Measurements from ENCODE around the gene NEIL3. TPM values are rescaled to one million over a fixed set of nuclear protein-coding genes. Genes with fewer than 3 reads are reported as not detected.

The NEIL3 gene
- total and polyA plus RNA-seq, 4 donors = 0.28 to 0.99 (median 0.39) TPM; not detected in 1

DNA sequence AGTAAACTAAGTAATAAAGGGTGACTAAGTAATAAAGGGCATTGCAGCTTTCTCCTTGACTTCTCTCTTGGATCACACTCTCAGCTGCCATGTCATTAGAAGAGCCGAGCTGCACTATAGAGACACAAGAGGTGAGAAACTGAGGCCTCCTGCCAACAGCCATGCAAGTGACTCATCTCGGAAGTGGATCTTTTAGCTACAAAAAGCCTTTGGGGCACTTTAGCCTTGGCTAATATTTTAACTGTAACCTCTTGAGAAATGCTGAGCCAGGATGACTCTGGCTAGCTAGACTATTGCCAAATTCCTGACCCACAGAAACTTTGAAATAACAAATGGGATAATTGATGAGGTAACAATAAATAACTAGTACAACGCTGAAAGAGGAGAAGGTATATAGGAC is 1.5 kb upstream of the NEIL3 start:
- WGBS, 2 donors = 68% methylated on average over 3 of the region's 3 CpGs
- ATAC-seq (ENCODE audit: low FRiP score) (no peak), DNase-seq (no peak)
- no peak overlapping the region for H3K4me3 ChIP-seq (ENCODE audit: low read length in 2 of 2)
- H3K36me3 ChIP-seq (ENCODE audit: control insufficient read depth in 1 of 2, insufficient read depth in 2 of 2, low read length in 1 of 2) = no peaks in the 10 kb centered on the region
- no peak overlapping the region for H3K27ac ChIP-seq (ENCODE audit: low read depth in 1 of 2, low read length in 2 of 2)
- no peaks in the 10 kb centered on the region for H3K4me1 ChIP-seq (ENCODE audit: control insufficient read depth in 1 of 2, insufficient read depth in 2 of 2, low read length in 2 of 2)
- H3K9me3 ChIP-seq (ENCODE audit: control insufficient read depth, low read length) = no peaks in the 10 kb centered on the region
- intact Hi-C loops (cut with DNase I) = no loop called here
- H3K27me3 ChIP-seq (ENCODE audit: control insufficient read depth in 1 of 2, insufficient read depth in 2 of 2, low read length in 1 of 2) = no peaks in the 10 kb centered on the region

DNA sequence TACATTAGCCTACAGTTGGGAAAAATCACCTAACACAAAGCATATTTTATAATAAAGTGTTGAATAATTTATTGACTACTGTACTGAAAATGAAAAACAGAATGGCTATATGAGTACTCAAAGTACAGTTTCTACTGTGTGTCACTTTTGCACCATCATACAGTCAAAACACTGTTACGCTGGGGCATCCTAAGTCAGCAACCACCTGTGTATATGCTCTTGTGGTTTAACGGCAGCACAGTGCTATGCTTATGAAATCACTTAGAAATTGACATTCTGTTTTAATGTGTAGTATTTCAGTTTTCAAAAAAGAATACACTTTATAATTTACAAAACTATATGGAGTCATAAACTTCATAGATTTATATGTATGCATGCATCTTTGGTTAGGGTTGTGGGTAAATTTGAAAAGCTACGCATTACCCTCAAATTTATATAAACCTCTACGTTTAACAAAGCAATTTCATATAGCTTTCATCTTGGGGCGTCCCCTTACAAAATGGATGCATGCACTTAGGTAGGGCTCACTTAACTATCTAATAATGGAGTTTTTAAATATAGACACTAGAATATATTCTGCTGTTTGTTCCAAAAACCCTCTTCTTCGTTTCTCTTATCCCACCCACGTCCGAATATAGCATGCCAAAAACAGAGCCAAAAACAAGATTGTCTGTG is 690 bp upstream of the NEIL3 start:
- 49% methylated on average over 8 of the region's 8 CpGs for WGBS, 2 donors
- peak overlapping the region in 1 of 2 donors; percentile 51 for H3K4me3 ChIP-seq (ENCODE audit: low read length in 2 of 2)
- ATAC-seq (ENCODE audit: low FRiP score) = no peak
- no peak overlapping the region for H3K27ac ChIP-seq (ENCODE audit: low read depth in 1 of 2, low read length in 2 of 2)
- H3K36me3 ChIP-seq (ENCODE audit: control insufficient read depth in 1 of 2, insufficient read depth in 2 of 2, low read length in 1 of 2) = no peaks in the 10 kb centered on the region
- intact Hi-C loops (cut with DNase I) = no loop called here
- no peaks in the 10 kb centered on the region for H3K27me3 ChIP-seq (ENCODE audit: control insufficient read depth in 1 of 2, insufficient read depth in 2 of 2, low read length in 1 of 2)
- no peak for DNase-seq
- H3K4me1 ChIP-seq (ENCODE audit: control insufficient read depth in 1 of 2, insufficient read depth in 2 of 2, low read length in 2 of 2) = no peaks in the 10 kb centered on the region
- H3K9me3 ChIP-seq (ENCODE audit: control insufficient read depth, low read length) = no peaks in the 10 kb centered on the region

- no peak for ATAC-seq (ENCODE audit: low FRiP score)
- intact Hi-C loops (cut with DNase I) = no loop called here
These were observed 1.9 kb downstream of the NEIL3 start for GRCh38 chr4:177311589-177311988.

DNA sequence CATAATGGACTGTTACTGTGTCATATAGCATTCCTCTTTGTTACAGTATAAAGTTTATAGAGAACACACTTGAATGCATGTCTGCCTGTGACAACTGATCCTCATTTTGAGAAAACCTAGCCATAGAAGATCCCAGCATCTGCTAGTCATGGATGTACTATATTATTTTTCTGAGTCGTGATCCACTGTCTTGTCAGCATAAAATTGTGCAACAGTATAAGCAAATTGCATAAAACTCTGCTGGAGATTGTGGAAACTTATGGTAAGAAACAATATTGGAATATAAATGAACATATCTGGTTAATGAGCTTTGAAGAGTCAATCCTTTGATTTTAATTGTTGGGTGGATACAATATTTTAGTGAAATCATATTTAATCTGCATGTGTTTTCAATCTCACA is 3.6 kb downstream of the NEIL3 start:
- 73 to 76% methylated on average over 1 of the region's 1 CpG for WGBS, 2 donors
- Histone ChIP-seq H3K4me1 (ENCODE audit: control insufficient read depth in 1 of 2, insufficient read depth in 2 of 2, low read length in 2 of 2) (no peaks in the 10 kb centered on the region), H3K36me3 (ENCODE audit: control insufficient read depth in 1 of 2, insufficient read depth in 2 of 2, low read length in 1 of 2) (no peaks in the 10 kb centered on the region), H3K9me3 (ENCODE audit: control insufficient read depth, low read length) (no peaks in the 10 kb centered on the region), H3K27ac (ENCODE audit: low read depth in 1 of 2, low read length in 2 of 2) (no peak overlapping the region), H3K27me3 (ENCODE audit: control insufficient read depth in 1 of 2, insufficient read depth in 2 of 2, low read length in 1 of 2) (no peaks in the 10 kb centered on the region), H3K4me3 (ENCODE audit: low read length in 2 of 2) (no peak overlapping the region)
- ATAC-seq (ENCODE audit: low FRiP score) = no peak
- intact Hi-C loops (cut with DNase I) = no loop called here
- no peak for DNase-seq

More at GRCh38 chr4:177311589-177311988, 1.9 kb downstream of the NEIL3 start:
- WGBS, 2 donors = 94 to 95% methylated on average over 6 to 7 of the region's 7 CpGs
- no peaks in the 10 kb centered on the region for H3K27me3 ChIP-seq (ENCODE audit: control insufficient read depth in 1 of 2, insufficient read depth in 2 of 2, low read length in 1 of 2)
- no peak overlapping the region for H3K4me3 ChIP-seq (ENCODE audit: low read length in 2 of 2)
- H3K4me1 ChIP-seq (ENCODE audit: control insufficient read depth in 1 of 2, insufficient read depth in 2 of 2, low read length in 2 of 2) = no peaks in the 10 kb centered on the region
- no peaks in the 10 kb centered on the region for H3K36me3 ChIP-seq (ENCODE audit: control insufficient read depth in 1 of 2, insufficient read depth in 2 of 2, low read length in 1 of 2)
- DNase-seq = no peak
- H3K9me3 ChIP-seq (ENCODE audit: control insufficient read depth, low read length) = no peaks in the 10 kb centered on the region
- no peak overlapping the region for H3K27ac ChIP-seq (ENCODE audit: low read depth in 1 of 2, low read length in 2 of 2)

DNA sequence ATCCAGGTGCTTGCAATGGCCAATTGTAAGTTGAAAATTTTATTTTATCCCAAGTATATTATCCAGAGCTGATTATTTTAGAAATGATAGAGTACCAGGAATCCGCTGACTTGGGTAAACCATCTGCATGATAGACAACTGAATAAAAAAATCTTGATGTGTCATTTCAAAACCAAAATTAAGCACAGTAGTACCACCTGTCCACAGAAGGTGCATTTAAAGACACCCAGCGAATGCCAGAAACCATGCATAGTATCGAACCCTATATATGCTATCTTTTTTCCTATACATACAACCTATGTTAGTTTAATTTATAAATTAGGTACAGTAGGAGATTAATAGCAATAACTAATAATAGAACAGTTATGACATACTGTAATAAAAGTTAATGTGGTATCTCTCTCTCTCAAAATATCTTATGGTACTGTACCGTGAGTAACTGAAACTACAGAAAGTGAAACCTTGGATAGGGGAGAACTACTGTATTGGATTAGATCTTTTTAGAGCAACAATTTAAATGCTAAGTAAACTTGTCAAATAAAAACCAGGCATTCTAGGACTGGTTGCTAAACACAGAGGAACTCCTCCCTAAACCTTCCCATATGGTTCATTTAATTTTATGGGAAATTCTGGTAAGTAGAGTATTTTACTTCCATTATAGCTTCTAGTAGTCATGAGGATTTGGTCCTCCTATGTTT is 6.2 kb downstream of the NEIL3 start:
- no peaks in the 10 kb centered on the region for H3K9me3 ChIP-seq (ENCODE audit: control insufficient read depth, low read length)
- no peak overlapping the region for H3K4me3 ChIP-seq (ENCODE audit: low read length in 2 of 2)
- H3K36me3 ChIP-seq (ENCODE audit: control insufficient read depth in 1 of 2, insufficient read depth in 2 of 2, low read length in 1 of 2) = no peaks in the 10 kb centered on the region
- no peaks in the 10 kb centered on the region for H3K27me3 ChIP-seq (ENCODE audit: control insufficient read depth in 1 of 2, insufficient read depth in 2 of 2, low read length in 1 of 2)
- H3K4me1 ChIP-seq (ENCODE audit: control insufficient read depth in 1 of 2, insufficient read depth in 2 of 2, low read length in 2 of 2) = no peaks in the 10 kb centered on the region
- WGBS, 2 donors = 71 to 75% methylated on average over 4 of the region's 4 CpGs
- DNase-seq (no peak), ATAC-seq (ENCODE audit: low FRiP score) (no peak)
- H3K27ac ChIP-seq (ENCODE audit: low read depth in 1 of 2, low read length in 2 of 2) = no peak overlapping the region
- intact Hi-C loops (cut with DNase I) = no loop called here

DNA sequence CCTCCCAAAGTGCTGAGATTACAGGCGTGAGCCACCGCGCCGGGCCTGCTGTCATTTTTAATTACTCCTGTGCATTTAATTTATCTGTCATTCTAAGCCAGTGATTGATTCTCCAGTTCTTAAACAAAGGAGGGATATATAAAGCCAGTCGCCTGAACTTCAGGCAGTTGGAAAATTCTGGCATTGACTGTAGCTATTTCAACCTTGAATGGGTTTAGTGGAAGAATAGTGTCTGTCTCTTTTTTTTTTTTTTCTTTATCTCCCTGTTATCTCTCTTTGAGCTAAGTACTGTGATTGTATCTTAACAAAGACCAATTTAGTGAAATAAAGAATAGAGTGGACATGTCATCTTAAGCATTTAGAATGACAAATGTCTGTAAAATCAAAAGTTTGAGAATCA is 11.0 kb downstream of the NEIL3 start:
- Histone ChIP-seq H3K9me3 (ENCODE audit: control insufficient read depth, low read length) (no peaks in the 10 kb centered on the region), H3K36me3 (ENCODE audit: control insufficient read depth in 1 of 2, insufficient read depth in 2 of 2, low read length in 1 of 2) (no peaks in the 10 kb centered on the region), H3K4me1 (ENCODE audit: control insufficient read depth in 1 of 2, insufficient read depth in 2 of 2, low read length in 2 of 2) (no peaks in the 10 kb centered on the region), H3K27me3 (ENCODE audit: control insufficient read depth in 1 of 2, insufficient read depth in 2 of 2, low read length in 1 of 2) (no peaks in the 10 kb centered on the region), H3K27ac (ENCODE audit: low read depth in 1 of 2, low read length in 2 of 2) (no peak overlapping the region), H3K4me3 (ENCODE audit: low read length in 2 of 2) (no peak overlapping the region)
- DNase-seq = no peak
- no peak for ATAC-seq (ENCODE audit: low FRiP score)
- intact Hi-C loops (cut with DNase I) = no loop called here
- 94 to 97% methylated on average over 5 of the region's 5 CpGs for WGBS, 2 donors

DNA sequence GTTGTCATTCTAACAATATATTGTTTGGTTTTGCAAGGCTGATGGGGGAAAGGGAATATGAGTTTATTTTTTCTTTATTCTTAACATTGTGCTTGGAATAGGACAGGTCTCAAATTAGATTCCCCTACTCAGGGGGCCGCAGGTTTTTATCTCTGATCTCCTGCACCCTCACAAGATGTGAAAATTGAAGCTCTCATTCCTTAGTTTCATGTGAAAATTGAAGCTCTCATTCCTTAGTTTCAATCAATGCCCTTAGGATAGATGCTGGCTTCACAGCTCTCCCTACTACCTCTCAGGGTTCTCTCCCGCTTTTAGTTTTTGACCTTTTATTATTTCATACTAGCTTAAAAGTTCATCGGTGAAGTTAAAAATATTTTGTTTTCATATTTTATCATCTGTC is 12.0 kb downstream of the NEIL3 start:
- Histone ChIP-seq H3K4me3 (ENCODE audit: low read length in 2 of 2) (no peak overlapping the region), H3K36me3 (ENCODE audit: control insufficient read depth in 1 of 2, insufficient read depth in 2 of 2, low read length in 1 of 2) (no peaks in the 10 kb centered on the region), H3K9me3 (ENCODE audit: control insufficient read depth, low read length) (no peaks in the 10 kb centered on the region), H3K4me1 (ENCODE audit: control insufficient read depth in 1 of 2, insufficient read depth in 2 of 2, low read length in 2 of 2) (no peaks in the 10 kb centered on the region), H3K27ac (ENCODE audit: low read depth in 1 of 2, low read length in 2 of 2) (no peak overlapping the region), H3K27me3 (ENCODE audit: control insufficient read depth in 1 of 2, insufficient read depth in 2 of 2, low read length in 1 of 2) (no peaks in the 10 kb centered on the region)
- DNase-seq (no peak), ATAC-seq (ENCODE audit: low FRiP score) (no peak)
- intact Hi-C loops (cut with DNase I) = no loop called here
- WGBS, 2 donors = 17 to 28% methylated on average over 3 of the region's 3 CpGs

DNA sequence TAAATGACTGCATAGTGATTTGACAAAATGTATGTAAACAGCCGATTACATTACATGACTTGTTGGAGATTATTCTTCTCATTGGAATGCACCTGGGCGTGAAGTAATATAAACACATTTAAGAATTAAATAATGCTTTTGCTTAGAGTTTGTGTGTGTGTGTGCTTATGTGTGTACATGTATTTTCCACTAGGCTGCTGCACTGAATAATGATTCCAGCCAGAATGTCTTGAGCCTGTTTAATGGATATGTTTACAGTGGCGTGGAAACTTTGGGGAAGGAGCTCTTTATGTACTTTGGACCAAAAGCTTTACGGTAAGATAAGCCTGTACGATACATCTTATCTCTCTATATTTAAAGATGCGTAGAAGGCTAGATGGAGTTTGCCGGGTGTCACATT is 12.6 kb downstream of the NEIL3 start:
- H3K4me3 ChIP-seq (ENCODE audit: low read length in 2 of 2) = peak overlapping the region in 1 of 2 donors; percentile 59
- DNase-seq = no peak
- no peaks in the 10 kb centered on the region for H3K36me3 ChIP-seq (ENCODE audit: control insufficient read depth in 1 of 2, insufficient read depth in 2 of 2, low read length in 1 of 2)
- intact Hi-C loops (cut with DNase I) = no loop called here
- H3K9me3 ChIP-seq (ENCODE audit: control insufficient read depth, low read length) = no peaks in the 10 kb centered on the region
- 10 to 11% methylated on average over 7 of the region's 7 CpGs for WGBS, 2 donors
- no peaks in the 10 kb centered on the region for H3K27me3 ChIP-seq (ENCODE audit: control insufficient read depth in 1 of 2, insufficient read depth in 2 of 2, low read length in 1 of 2)
- H3K27ac ChIP-seq (ENCODE audit: low read depth in 1 of 2, low read length in 2 of 2) = no peak overlapping the region
- no peaks in the 10 kb centered on the region for H3K4me1 ChIP-seq (ENCODE audit: control insufficient read depth in 1 of 2, insufficient read depth in 2 of 2, low read length in 2 of 2)
- ATAC-seq (ENCODE audit: low FRiP score) = no peak

DNA sequence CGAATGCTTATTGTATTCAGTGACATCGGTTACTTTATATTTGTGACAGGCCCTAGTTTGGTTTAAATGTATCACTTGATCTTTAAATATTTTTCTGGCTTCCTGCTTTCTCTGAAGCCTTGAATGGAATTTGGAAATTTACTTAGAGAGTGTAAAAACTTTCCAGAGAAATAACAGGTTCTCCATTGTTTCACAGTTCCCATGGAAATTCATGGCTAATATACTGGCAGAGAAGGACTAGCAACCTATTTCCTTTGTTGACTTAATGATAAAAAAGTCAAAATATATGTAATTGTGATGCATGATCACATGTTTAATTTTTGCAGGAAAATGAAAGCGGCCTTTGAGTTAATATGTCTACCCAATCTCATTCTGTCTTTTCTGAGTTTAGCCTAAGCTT is 13.2 kb downstream of the NEIL3 start:
- H3K27ac ChIP-seq (ENCODE audit: low read depth in 1 of 2, low read length in 2 of 2) = no peak overlapping the region
- H3K4me1 ChIP-seq (ENCODE audit: control insufficient read depth in 1 of 2, insufficient read depth in 2 of 2, low read length in 2 of 2) = no peaks in the 10 kb centered on the region
- no peaks in the 10 kb centered on the region for H3K36me3 ChIP-seq (ENCODE audit: control insufficient read depth in 1 of 2, insufficient read depth in 2 of 2, low read length in 1 of 2)
- 4 to 9% methylated on average over 3 of the region's 3 CpGs for WGBS, 2 donors
- intact Hi-C loops (cut with DNase I) = no loop called here
- DNase-seq (no peak), ATAC-seq (ENCODE audit: low FRiP score) (no peak)
- no peaks in the 10 kb centered on the region for H3K27me3 ChIP-seq (ENCODE audit: control insufficient read depth in 1 of 2, insufficient read depth in 2 of 2, low read length in 1 of 2)
- no peak overlapping the region for H3K4me3 ChIP-seq (ENCODE audit: low read length in 2 of 2)
- no peaks in the 10 kb centered on the region for H3K9me3 ChIP-seq (ENCODE audit: control insufficient read depth, low read length)
